Measurements from ENCODE around the gene RBMS2. TPM values are rescaled to one million over a fixed set of nuclear protein-coding genes. Genes with fewer than 3 reads are reported as not detected.

RBMS2 gene
- total RNA-seq, 4 donors from 2014 or later: 4.0 to 16.8 (median 6.8) TPM

DNA sequence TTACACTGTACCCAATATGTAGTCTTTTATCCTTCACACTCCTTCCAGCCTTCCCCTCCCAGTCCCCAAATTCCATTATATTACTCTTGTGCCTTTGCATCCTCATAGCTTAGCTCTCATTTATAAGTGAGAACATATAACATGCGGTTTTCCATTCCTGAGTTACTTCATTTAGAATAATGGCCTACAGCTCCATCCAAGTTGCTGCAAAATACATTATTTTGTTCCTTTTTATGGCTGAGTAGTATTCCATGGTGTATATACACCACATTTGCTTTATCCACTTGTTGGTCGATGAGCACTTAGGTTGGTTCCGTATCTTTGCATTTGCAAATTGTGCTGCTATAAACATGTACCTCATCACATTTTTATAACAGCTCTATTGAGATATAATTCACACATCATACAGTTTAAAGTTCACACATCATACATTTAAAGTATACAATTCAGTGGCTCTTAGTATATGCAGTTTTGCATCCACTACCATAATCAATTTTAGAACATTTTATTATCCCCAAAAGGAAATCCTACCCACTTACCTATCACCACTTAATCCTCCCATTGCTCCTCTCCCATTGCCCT, 23.5 kb downstream of the RBMS2 start:
- DNase-seq: no peak
- H3K27ac ChIP-seq: no peak overlapping the region
- H3K4me1 ChIP-seq: no peaks in the 10 kb centered on the region
- TF ChIP-seq POLR2A (IDR thresholded peaks at IDR 0.05): no peak
- TF ChIP-seq, protein P1, sequence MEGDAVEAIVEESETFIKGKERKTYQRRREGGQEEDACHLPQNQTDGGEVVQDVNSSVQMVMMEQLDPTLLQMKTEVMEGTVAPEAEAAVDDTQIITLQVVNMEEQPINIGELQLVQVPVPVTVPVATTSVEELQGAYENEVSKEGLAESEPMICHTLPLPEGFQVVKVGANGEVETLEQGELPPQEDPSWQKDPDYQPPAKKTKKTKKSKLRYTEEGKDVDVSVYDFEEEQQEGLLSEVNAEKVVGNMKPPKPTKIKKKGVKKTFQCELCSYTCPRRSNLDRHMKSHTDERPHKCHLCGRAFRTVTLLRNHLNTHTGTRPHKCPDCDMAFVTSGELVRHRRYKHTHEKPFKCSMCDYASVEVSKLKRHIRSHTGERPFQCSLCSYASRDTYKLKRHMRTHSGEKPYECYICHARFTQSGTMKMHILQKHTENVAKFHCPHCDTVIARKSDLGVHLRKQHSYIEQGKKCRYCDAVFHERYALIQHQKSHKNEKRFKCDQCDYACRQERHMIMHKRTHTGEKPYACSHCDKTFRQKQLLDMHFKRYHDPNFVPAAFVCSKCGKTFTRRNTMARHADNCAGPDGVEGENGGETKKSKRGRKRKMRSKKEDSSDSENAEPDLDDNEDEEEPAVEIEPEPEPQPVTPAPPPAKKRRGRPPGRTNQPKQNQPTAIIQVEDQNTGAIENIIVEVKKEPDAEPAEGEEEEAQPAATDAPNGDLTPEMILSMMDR (IDR thresholded peaks at IDR 0.05): no peak
- no peaks in the 10 kb centered on the region for H3K9me3 ChIP-seq
- no peak overlapping the region for H3K4me3 ChIP-seq
- intact Hi-C loops (cut with DNase I): no loop called here
- no peaks in the 10 kb centered on the region for H3K36me3 ChIP-seq
- H3K27me3 ChIP-seq: no peaks in the 10 kb centered on the region
- 96 to 100% methylated on average over 3 of the region's 3 CpGs for WGBS, 2 donors

DNA sequence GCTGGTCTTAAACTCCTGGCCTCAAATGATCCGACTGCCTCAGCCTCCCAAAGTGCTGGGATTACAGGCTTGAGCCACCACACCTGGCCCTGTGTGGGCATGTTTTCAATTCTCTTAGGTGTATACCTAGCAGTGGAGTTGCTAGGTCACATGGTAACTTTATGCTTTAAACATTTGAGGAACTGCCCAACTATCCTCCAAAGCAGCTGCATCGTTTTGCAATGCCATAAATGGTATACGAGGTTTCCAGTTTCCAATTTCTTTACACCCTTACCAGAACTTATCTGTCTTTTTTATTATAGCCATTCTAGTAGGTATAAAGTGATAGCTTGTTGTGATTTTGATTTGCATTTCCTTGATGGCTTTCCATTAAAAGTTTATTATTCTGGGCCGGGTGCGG, 25.1 kb downstream of the RBMS2 start:
- Histone ChIP-seq H3K4me1 (no peaks in the 10 kb centered on the region), H3K27me3 (no peaks in the 10 kb centered on the region), H3K4me3 (no peak overlapping the region), H3K27ac (no peak overlapping the region), H3K36me3 (no peaks in the 10 kb centered on the region), H3K9me3 (no peaks in the 10 kb centered on the region)
- no peak for DNase-seq
- TF ChIP-seq, protein P1 (IDR thresholded peaks at IDR 0.05): no peak
- no peak for TF ChIP-seq POLR2A (IDR thresholded peaks at IDR 0.05)
- intact Hi-C loops (cut with DNase I): no loop called here
- 84 to 92% methylated on average over 5 of the region's 5 CpGs for WGBS, 2 donors

DNA sequence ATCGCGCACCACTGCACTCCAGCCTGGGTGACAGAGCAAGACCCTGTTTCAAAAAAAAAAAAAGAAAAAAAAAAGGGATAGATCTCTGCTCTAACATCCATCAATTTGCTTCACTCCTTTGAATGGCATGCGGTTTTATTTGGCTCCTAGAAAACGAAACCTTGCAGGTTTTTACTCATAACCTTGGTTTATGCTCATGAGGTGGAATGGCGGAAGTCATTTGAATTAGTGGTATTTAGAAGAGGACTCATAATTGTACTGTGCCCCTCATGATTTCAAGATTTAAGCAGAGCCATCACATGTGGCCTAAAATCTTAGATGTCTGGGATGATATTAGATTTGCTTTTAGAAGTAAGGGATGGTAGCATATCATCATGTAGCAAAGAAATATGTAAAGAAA, 29.4 kb downstream of the RBMS2 start:
- Histone ChIP-seq H3K4me3 (no peak overlapping the region), H3K9me3 (no peaks in the 10 kb centered on the region)
- WGBS, 2 donors: 86 to 89% methylated on average over 5 of the region's 5 CpGs

DNA sequence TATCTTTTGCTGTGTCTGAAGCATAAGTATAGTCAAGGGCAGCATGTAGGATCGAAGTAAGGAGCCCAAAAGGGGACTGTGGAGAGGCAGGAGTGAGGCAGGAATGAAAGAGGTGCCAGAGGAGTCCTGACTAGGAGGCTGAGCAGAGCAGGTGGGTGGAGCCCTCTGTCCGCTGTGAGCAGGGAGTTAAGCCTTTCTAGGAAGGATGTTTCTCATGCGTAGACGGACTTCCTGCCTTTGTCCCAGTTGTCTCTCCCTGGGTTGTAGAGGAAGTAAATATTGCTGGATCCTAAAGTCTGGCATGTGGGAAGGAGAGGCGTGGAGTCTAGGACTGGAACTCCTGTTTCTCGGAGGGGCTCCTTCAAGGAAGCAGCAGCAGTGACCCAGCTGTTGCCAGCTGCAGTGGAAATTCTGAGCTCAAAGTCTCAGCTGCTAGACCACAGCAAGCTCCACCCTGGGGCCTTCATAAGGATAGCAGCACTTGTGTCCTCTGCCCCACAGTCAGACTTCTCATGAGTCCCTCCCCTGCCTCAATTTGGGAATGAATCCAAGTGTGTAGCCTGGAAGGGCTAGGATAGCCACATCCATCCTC, 44.0 kb downstream of the RBMS2 start:
- peak overlapping the region; percentile 57 to 92 (median 76) for H3K27ac ChIP-seq
- H3K4me3 ChIP-seq: peak overlapping the region in 1 of 4 donors; percentile 42
- intact Hi-C loops (cut with DNase I): no loop called here
- TF ChIP-seq, protein P1 (IDR thresholded peaks at IDR 0.05): no peak
- TF ChIP-seq POLR2A (IDR thresholded peaks at IDR 0.05): peak in 1 of 4 donors; percentile 9
- H3K36me3 ChIP-seq: peaks cover 0 to 17% (median 0%) of the 10 kb centered on the region in 3 donors
- no peaks in the 10 kb centered on the region for H3K9me3 ChIP-seq
- peaks cover 0 to 40% (median 23%) of the 10 kb centered on the region in 3 donors for H3K4me1 ChIP-seq
- 38% methylated on average over 6 of the region's 6 CpGs for WGBS, 2 donors
- H3K27me3 ChIP-seq: no peaks in the 10 kb centered on the region
- no peak for DNase-seq

More for the DNA sequence above, 29.4 kb downstream of the RBMS2 start:
- Histone ChIP-seq H3K36me3 (no peaks in the 10 kb centered on the region), H3K27me3 (no peaks in the 10 kb centered on the region), H3K4me1 (peaks cover 0 to 3% (median 0%) of the 10 kb centered on the region in 3 donors), H3K27ac (no peak overlapping the region)
- DNase-seq: no peak
- intact Hi-C loops (cut with DNase I): no loop called here
- no peak for TF ChIP-seq POLR2A (IDR thresholded peaks at IDR 0.05)
- TF ChIP-seq, protein P1 (IDR thresholded peaks at IDR 0.05): no peak

DNA sequence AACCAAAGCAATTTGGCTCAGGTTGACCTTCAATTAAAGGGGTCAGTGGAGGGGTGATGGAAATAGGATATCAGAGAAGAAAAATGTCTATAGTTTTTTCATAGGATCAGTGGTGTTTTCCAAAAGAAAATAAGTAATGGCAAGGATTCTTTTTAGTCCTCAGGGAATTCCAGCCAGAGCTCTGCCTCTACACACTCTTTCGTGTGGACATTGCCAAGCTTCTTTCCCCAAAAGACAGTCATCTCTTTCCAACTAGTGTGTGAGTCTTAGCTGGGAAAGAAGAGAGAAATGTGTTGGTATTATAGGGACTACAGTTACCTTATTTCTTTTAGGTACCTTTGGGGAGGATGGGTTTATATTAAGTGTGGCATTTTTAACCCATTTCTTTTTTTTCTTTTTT, 46.5 kb downstream of the RBMS2 start:
- no peak for TF ChIP-seq POLR2A (IDR thresholded peaks at IDR 0.05)
- TF ChIP-seq, protein P1 (IDR thresholded peaks at IDR 0.05): no peak
- no peak overlapping the region for H3K27ac ChIP-seq
- no peaks in the 10 kb centered on the region for H3K9me3 ChIP-seq
- intact Hi-C loops (cut with DNase I): no loop called here
- H3K36me3 ChIP-seq: peaks cover 0 to 12% (median 0%) of the 10 kb centered on the region in 3 donors
- WGBS, 2 donors: 79 to 87% methylated on average over 1 of the region's 1 CpG
- no peaks in the 10 kb centered on the region for H3K27me3 ChIP-seq
- H3K4me3 ChIP-seq: no peak overlapping the region
- DNase-seq: no peak
- H3K4me1 ChIP-seq: peaks cover 0 to 55% (median 28%) of the 10 kb centered on the region in 3 donors
